Measurements from ENCODE around the gene CDK4.

GRCh38 chr12:57730336-57731067 is 21.6 kb downstream of the CDK4 start:
- TF ChIP-seq POLR2A (IDR thresholded peaks at IDR 0.05; ENCODE audit: low read length) (no peak), GATA1 (IDR thresholded peaks at IDR 0.05; ENCODE audit: low read depth, low read length) (no peak)
